GM12891 (cell line): ENCODE results near the gene ROBO1.

ENCODE experiments used
- POLR2A ChIP-seq: IDR thresholded peaks from 2 replicates; pipeline ENCODE4 v1.6.1; 2011; ENCODE audit warnings: low read depth, low read length, control low read depth
- POLR2AphosphoS5 ChIP-seq: IDR thresholded peaks from 2 replicates; pipeline ENCODE4 v1.6.1; 2011; ENCODE audit warnings: low read depth, low read length, control low read depth
- TAF1 ChIP-seq: IDR thresholded peaks from 2 replicates; pipeline ENCODE4 v1.6.1; 2011; ENCODE audit warnings: low read depth, low read length, control low read depth

- TF ChIP-seq POLR2AphosphoS5 (no peak), POLR2A (no peak), TAF1 (no peak)
Measured at GRCh38 chr3:79773291-79773690, 5.5 kb upstream of the ROBO1 start.
